Hypothalamus (tissue), 51 donors: ENCODE data around the gene MGP.

Experiments used
- DNase-seq, 51 donors: peaks; one replicate each; lab custom pipeline; 2025; lab: John Stamatoyannopoulos, UW

The MGP gene

DNA sequence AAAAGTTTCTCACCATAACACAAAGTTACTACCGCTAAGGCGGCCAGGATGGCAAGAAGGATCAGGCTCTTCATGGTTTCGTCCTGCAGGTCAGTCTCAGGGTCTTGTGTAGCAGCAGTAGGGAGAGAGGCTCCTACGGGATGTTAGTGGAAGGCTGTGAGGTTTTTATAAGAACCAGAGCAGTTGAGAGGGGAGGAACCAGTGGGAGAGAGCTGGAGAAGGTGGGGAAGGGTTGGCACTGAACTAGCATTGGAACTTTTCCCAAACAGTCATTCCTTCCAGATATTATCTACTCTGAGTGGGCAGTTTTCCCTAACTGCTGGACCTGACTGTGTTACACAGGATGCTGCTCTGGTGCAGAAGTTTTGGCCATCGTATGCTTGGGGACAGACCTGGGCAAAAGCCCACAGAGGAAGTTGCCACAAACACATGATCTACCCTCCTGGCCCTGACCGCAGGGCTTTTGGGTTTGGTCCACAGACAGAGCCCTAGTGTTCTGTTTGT is at the start of gene MGP:
MGP (minus strand) TSS at position 137 of the 504 bp plus-strand sequence; CDS start at position 74, 63 bp downstream.
- peak in 4 of 51 donors; percentile 2 to 16 (median 6) for DNase-seq

DNA sequence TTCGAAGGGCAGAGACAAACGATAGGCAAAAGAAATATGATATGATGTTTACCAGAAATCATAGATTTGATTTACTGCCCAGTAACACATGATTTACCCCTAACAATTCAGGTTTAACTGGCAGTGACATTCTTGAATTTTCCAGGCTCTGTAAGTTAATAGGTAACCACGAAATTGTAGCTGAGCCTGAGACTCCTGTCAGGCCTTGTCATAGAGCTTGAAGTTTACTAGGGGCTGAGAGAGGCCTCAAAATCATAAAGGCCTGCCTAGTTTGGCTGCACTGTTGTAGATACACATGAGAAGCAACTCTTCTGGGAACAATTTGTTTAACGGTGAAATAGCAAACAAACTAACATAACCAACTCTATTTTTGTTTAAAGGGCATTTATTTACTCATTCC is 49.4 kb upstream of the MGP start:
- DNase-seq: no peak

DNA sequence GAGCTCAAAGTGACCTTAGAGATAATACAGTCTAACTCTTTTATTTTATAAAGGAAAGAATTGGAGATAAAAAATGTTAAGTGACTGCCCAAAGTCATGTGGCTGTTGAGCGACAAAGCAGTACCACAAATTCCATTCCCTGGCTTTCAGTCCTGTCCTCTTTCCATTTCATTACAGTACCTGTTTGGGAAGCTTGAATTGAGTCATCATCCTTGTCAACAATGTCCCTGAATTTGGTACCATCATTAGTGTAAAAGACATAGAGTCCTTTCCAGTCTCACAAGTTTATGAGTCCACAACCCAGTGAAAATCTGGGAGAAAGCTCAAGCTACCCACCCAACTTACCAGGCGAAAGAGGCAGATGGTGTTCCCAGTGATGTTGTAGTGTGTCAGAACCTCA is 48.9 kb upstream of the MGP start:
- DNase-seq: no peak

DNA sequence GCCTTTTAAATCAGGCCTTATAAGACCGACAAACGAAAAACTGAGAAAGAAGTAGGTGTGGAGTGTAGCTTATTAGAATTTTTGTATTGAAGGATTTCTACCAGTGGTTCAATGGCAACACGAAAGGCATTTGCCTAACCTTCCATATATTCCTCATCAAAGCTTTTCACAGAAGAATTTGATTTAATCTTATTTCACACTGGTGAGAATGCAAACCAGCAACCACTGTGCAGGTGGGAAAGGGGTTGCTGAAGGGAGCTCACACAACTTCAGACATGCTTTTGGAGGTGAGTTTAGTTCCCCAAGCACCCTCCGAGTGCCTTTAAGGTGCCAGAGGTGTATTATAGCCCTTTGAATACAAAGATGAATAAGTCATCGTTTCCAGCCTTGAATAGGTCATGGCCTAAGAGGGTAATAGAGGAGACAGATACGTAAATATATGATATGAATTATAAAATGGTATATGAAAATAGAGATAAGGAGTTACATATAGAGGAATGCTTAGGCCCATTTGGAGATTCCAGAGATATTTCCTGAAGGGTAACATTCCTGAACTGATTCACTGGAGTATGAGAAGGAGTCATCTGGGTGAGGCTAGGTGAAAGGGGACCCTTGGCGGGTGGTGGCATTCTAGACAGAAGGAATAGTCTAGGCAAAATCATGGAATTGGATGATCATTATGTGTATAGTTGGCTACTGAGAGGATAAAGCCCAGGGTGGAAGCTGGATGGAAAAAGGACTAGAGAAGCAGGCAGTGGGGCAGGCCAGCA is 46.3 kb upstream of the MGP start:
- DNase-seq: no peak

DNA sequence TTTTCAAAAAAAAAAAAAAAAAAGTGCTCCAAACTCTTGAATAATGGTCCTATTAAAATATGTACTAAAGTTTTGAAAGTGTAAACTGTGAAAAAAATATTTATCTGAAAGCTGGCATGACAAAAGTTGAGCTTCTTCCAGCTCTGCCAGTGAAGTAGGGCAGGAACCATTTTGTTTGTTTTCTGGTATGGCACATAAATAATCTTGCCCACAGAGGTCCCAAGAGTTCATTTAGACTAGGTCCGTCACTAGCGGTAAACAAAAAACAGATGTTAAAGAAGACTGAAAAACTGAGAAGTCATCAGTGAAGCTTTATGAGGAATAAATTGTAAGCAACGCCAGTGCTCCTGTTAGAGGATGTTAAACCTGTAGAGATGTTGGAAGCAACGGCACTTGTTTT is 45.7 kb upstream of the MGP start:
- DNase-seq: no peak

DNA sequence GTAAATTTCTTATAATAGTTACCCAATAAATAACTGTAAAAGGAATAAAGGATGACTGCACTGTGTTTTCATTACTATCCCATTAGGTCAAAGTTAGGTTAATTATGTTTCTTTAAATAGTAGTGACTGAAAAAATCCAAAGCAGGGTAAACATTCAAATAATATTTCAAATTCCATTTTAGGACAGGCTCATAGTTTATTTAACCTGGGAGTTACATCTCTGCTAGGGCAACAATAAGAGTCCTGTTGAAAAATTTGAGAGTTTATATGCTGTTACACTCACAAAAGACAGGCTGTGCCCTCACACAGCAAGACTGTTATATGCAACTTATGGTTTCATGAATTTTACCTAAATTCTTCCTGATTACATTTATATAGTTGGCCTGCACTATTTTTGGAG is 44.6 kb upstream of the MGP start:
- no peak for DNase-seq

DNA sequence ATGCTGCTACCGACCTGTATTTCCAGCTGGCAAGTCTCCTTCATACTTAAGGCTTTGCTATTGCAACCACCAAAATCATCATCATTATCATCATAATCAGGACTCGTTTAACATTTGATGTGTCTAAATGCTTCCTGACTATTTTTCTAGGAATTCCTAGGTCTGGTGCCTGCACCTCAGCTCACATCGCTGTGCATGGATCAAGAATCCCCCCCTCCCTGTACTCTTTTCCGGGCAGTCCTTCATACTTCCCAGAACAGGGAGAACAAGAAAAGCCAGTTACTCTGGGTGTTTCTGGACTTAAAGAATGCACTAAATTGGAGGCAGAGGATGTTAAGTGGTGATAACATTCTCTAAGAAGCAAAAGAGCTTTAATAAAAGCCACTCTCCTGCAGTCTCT is 43.3 kb upstream of the MGP start:
- no peak for DNase-seq

DNA sequence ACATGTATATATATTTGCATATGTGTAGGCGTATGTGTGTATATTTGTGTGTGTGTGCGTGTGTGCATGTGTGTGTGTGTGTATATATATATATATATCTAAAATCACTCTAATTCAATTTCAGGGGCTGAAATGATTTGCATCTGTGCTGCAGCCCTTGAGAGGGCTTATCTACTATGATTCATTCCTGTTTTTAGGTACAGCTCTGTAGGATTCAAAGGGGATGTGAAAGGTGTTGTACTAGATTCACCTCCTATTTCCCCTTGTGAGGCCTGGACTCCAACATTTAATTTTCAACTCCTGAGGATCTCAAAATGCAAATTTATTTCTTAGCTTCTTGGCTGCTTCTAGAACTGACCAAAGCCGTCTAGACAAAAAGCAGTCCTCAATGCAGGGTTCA is 41.6 kb upstream of the MGP start:
- no peak for DNase-seq

DNA sequence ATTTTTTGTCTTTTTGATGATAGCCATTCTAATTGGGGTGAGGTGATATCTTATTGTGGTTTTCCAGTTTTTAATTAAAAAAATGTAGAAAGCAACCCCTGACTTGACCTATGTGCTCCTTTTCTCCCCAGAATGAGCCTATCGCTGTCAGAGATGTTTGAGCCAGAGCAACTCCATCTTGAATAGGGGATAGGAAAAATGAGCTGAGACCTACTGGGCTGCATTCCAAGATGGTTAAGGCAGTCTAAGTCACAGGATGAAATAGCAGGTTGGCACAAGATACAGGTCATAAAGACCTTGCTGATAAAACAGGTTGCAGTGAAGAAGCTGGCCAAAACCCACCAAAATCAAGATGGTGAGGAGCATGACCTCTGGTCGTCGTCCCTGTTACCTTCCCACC is 38.9 kb upstream of the MGP start:
- no peak for DNase-seq

DNA sequence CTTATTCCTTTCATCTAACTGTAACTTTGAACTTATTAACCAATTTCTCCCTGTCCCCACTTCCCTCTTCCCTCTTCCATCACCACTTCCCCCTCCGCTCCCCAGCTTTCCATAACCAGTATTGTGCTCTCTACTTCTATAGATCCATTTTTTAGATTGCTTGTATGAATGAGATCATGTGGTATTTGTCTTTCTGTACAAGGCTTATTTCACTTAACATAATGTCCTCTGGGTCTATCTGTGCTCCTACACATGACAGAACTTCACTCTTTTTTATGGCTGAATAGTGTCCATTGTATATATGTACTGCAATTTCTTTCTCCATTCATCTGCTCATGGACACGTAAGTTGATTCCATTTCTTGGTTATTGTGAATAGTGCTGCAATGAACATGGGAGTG is 38.3 kb upstream of the MGP start:
- DNase-seq: no peak

DNA sequence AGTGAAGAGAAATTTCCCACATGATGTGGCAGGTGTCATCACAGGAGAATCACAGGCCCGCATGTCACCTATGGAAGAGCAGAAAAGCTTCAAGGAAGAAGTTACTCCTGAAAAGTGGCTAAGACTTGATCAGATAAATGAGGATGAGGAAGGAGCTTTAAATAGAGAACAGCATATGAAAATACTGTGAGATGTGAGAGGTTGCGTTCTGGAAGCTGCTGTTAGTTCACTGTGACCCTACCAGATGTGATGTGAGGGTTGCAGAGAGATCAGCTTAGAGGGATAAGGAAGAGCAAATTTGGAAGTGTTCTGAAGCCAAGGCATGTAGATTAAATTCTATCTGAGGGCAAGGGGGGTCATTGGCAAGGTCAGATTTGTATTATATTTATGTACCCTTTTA is 35.6 kb upstream of the MGP start:
- no peak for DNase-seq

DNA sequence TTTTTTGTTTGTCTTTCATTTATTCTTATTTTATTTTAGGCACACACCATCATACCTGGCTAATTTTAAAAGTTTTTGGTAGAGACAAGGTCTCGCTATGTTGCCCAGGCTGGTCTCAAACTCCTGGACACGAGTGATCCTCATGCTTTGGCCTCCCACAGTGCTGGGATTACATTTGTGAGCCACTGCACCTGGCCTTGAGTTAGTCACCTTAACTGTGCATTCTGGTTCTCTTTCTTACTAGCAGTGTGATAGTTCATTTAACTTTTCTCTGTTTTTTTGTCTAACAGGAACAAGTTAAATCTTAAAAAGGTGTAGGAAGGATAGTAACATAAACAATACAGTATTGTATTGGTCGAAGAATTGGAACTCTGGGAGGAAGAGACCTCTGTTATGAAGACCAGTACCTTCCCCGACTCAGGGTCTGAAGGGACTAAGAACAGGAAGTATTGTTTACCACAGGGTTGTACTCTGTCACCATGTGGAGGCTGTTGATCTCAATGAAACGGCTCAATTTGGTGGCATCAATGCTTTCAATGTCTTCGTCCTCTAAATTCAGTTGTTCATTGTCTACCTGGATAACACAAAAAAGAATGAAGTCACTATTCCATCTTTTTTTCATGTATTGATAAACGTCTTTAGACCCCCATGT is 34.9 kb upstream of the MGP start:
- no peak for DNase-seq

DNA sequence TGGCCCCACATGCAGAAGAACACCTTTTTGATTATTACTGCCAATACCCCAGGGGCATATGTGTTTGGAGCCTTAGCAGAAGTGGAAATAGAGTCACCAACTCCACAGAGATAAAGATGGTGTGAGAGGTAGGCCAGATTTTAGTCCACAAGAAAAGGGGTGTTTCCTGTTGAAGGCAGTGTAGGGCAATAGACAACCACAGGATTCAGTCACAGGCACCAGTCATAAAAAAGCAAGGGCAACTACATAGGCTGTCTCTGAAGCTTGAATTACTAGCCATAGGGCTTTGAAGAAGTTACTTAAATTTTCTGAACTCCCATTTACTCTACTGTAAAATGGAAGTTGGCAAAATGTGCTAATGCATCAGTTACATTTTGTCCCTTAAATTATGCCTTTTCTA is 33.8 kb upstream of the MGP start:
- no peak for DNase-seq

DNA sequence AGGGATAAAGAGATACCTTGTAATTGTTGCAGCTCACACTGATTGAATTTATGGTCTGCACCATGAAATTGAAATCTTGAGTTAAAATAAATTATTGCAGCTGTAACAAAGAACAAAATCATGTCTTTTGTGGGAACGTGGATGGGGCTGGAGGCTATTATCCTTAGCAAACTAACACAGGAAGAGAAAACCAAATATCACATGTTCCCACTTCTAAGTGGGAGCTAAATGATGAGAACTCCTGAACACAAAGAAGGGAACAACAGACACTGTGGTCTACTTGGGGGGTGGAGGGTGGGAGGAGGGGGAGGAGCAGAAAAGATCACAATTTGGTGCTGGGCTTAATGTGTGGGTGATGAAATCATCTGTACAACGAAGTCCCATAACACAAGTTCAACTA is 30.1 kb upstream of the MGP start:
- DNase-seq: no peak

DNA sequence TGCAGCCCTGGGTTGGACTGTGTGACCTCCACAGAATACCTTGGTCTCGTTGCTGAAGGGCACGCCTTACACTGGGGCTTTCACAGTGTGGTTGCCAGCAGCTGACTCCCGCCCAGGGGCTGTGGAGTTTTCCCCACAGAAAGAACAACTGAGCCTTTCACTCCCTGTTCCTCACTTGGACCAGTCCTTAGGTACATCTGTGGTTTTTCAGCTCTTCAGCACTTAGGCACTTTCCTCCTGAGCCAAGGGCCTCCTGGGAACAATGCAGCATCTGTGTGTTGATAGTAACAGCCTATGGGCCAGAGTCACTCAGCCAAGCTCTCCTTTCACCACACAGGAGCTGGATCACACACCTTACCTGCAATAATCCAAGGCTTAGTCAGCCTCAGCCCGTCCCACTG is 27.7 kb upstream of the MGP start:
- no peak for DNase-seq

DNA sequence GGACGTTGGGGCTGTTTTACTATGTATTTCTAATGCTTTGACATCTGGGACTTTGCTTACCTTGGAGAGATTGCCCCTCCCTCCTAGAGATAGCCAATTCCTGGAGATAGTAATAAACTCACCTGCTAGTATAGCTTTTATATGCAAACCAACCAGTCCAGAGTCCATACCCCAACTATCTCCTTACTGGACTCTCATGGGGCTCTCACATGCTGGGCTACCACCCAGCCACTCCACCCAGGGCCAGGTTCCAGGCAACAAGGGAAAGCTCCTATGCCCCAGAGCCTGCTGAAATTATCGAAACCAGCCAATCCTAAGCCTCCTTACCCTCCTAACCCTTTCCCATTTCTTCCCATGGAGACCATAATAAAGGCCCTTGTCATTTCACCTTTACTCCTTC is 25.5 kb upstream of the MGP start:
- DNase-seq: no peak

DNA sequence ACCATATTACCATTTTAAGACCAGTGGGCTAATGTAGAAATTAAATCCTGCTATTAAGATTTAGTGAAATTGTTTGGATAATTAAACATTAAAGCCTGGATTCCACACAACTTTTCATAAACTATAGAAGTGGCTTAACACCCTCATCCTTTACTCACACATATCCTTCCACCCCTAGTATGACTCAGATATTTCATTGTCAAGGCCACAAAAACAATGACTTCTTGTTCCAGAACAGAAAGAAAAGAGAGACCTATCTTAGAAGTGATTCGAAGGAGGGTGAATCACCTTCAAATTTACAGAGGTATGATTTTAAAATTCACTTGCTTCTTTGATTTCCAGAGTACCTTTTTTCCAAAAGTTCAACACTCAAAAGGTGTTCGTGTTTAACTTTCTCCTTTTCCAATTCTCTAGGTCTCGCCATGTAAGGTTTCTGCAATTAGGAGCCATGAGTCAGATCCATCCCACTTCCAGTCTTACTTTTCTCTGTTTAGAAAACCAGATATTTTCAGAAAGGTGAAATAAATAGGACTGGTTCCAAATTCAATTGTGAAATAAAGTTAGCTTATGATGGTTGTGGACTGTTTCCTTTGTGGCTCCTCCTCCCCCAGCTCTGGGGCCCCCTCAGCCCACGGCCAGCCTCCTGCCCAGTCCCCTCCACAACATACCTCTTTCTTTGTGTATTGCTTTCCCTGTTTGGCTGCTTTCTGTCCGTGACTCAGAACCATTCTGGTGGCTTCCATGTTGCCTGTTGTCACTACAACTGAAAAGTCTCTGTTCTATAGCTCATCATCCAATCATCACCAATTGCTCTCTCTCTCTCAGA is 24.6 kb upstream of the MGP start:
- peak in 1 of 51 donors; percentile 25 for DNase-seq

DNA sequence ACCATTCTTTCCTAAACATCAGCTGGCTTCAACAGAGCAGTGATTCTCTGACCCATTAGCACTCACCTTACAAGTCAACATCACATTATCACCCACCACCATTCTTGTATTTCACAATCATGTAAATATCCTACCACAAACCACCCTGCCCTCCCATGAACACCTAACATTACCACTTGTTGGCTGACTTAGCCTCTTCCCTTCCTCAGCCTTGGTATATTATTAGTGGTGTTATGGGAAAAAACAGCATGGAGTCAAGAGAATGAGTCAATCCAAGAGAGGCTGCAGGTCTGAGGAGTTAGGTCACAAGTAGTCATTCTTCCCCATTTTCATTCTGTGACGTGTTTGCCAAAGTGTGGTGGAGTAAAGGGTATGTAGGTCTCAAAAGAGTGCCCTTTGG is 22.3 kb upstream of the MGP start:
- DNase-seq: no peak

DNA sequence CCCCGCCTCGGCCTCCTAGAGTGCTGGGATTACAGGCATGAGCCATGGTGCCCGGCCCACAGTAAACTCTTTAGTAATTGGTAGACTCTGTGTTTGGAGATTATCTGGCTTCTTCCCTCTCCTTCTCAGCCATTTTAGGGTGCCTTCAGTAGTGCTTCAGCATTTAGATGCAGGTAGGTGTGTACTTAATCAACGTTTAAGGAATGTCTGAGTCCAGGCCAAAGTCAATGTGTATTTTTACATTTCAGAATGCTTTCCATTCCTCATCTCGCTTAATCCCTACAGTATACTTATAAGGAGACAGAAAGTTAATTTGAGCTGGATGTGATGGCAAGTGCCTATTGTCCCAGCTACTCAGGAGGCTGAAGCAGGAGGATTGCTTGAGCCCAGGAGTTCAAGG is 20.5 kb upstream of the MGP start:
- DNase-seq: no peak

DNA sequence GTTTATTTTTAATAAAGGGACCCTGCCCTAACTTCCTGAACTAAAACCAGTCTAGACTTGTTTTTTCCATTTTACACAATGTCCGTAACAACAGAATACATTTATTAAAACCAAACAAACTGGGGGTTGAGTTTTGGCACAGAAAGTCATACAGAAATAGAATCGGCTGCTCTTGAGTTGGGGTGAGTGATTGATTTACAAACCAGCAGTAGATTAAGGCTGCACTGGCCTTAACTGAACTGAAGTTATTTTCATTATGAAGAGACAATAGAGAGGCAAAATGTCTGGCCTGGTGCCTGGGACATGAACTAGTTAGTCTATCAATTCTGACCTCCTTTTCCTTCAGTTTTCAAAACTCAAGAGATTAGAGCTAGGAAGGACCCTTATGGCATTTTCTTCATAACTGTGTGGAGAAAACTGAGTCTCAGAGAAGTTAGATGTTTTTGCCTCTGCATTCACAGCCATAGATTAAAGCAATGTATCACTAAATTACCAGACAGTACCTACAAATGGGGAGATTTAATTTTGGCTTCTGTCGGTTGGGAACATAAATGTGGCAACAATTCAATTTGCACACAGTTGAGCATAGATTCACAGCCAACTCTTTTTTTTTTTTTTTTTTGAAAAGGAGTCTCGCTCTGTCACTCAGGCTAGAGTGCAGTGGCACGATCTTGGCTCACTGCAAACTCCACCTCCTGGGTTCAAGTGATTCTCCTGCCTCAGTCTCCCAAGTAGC is 19.8 kb upstream of the MGP start:
- DNase-seq: no peak

DNA sequence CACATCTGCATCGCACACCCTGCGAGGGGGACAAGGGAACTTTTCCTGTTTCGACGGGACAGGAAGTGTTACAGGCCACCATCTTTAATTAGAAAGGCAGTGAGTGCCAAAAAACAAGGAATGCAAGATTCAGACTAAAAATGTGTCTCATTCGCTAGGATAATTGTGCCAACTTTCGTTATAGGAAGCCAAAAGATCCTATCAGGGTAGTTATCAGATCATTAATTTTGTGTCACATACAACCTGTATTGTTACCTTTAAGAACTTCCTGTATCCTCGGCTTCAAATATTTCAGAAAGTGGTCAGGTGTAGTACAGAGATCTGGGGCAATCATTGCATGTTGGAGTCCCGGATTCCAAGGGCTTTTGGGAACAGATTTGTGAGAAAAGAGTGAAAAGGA is 19.2 kb upstream of the MGP start:
- DNase-seq: no peak
